ENCODE data around the gene PLA2G12A. TPM values are rescaled to one million over a fixed set of nuclear protein-coding genes. Genes with fewer than 3 reads are reported as not detected.

Gene PLA2G12A
- total RNA-seq (2013; cell fraction: nucleolus; rRNA removed) = 11.8 and 12.3 TPM in 2 replicates
- 6.7 and 7.6 TPM in 2 replicates for total RNA-seq (2014; rRNA removed)
- total RNA-seq (2014; rRNA removed; fragmentation: Illumina TruSeq; extraction: Trizol) = 14.6 and 18.7 TPM in 2 replicates
- 16.5 and 18.4 TPM in 2 replicates for total RNA-seq (2021)
- 29.2 TPM for polyA plus RNA-seq (2011; ENCODE audit: low read depth)
- polyA plus RNA-seq (2011; rRNA removed) = 30.9 and 36.8 TPM in 2 replicates
- polyA plus RNA-seq (2011; cell fraction: cytosol; rRNA removed) = 8.4 and 29.9 TPM in 2 replicates
- 6.1 and 8.6 TPM in 2 replicates for polyA plus RNA-seq (2011; cell fraction: nucleus; rRNA removed)
- 11.9 and 12.1 TPM in 2 replicates for polyA plus RNA-seq (2012)
- polyA plus RNA-seq (2014; fragmentation: Illumina TruSeq; extraction: Trizol) = 8.5 and 12.3 TPM in 2 replicates
- 1 to 10 TPM; 3.7 to 6.2 TPM for polyA plus RNA-seq (2014; fragmentation: Nextera tagmentation; extraction: Ambion mirVana)
- 9.7 and 14.5 TPM in 2 replicates for polyA plus RNA-seq (2014; rRNA removed)
- polyA plus RNA-seq (2016; fragmentation: Nextera tagmentation; extraction: Ambion mirVana) = 10 to 100 TPM; 34.4 to 35.7 TPM
- polyA minus RNA-seq (2011; rRNA and poly(A)+ RNA removed) = 41.7 and 56.8 TPM in 2 replicates
- polyA minus RNA-seq (2011; cell fraction: cytosol; rRNA and poly(A)+ RNA removed) = 4.1 and 28.6 TPM in 2 replicates
- 4.0 and 7.2 TPM in 2 replicates for polyA minus RNA-seq (2011; cell fraction: nucleus; rRNA and poly(A)+ RNA removed)
- percentile 62 among the genes with signal in this experiment for Bru-seq, nascent RNA
- BruChase-seq, experiment 1, labeled RNA remaining after a 6-hour chase = percentile 81 among the genes with signal in this experiment
- percentile 70 among the genes with signal in this experiment for BruChase-seq, experiment 2, labeled RNA remaining after a 2-hour chase
- long read RNA-seq, experiment 1, full-length matches to known transcripts = 16 of 17 reads
- long read RNA-seq, experiment 1, partial matches to known transcripts = 0 of 17 reads
- long read RNA-seq, experiment 1, other reads (novel, unspliced or antisense) = 1 of 17 reads
- long read RNA-seq, experiment 2, full-length matches to known transcripts = 22 of 23 reads
- long read RNA-seq, experiment 2, partial matches to known transcripts = 0 of 23 reads
- long read RNA-seq, experiment 2, other reads (novel, unspliced or antisense) = 1 of 23 reads

DNA sequence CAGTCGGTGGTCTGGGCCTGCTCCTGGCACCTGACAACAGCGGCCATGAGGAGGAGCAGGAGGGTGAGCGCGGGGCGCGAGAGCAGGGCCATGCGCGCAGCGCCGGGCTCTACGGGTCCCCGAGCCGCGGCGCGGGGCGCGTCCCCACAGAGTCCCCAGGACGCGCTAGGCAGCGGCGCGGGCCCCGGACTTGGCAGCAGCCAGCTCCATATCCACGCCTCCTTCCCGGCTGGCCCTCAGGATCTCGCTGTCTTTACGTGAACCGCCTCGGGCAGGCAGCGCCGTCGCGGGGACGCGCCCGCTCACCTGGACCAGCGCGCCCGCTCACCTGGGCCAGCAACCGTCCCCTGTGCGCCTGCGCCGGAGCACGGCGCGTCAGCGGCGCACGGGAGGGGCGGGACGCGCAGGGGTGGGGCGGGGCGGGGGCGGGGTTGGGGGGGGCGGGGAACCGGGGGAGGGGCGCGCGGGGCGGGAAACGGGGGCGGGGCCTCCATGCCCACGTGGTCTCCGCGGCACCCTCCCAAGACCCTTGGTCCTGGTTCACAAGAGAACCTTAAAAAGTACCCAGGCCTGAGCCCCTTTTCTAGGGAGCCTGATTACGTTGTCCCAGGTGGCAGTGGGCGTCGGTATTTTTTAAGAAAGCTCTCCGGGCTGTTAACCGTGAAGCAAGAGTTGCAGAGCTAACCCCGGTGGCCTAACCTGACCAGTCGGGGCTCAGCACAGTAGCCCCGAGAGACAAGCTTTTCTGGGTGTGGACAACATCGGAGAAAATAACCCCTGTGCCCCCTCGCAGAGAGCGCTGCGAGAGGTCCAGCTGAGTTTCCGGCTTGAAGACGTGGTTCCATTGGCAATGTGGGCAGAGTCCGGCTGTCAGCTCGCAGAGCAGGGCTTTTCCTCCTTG lies at the start of gene PLA2G12A:
Gene PLA2G12A, minus strand, starts transcription at position 353 of the 901 bp plus-strand sequence. Its CDS starts 261 bp downstream, at position 92.
- H3K4me3 ChIP-seq = peak within 1 kb of the TSS; percentile 91
- H3K79me2 ChIP-seq (ENCODE audit: control insufficient read depth, insufficient read depth, low read length) = peaks cover 5% of the 10 kb centered on the region
- ATAC-seq = peak; percentile 93
- ChIA-PET POLR2A (interaction anchor here (0.6 to 2.1 kb wide), 6 partner anchors 26 to 448 kb away, joined by 3 to 13 read pairs (median 8); partner anchors contain the start of genes CASP6, GAR1 and MCUB), SMC1A (ENCODE audit: uncharacterized antibody, unreplicated experiment) (interaction anchor here (0.9 to 2.7 kb wide), 8 partner anchors 11 to 303 kb away, joined by 3 to 27 read pairs (median 6); partner anchors contain the start of genes CASP6 and MCUB), RAD21 (ENCODE audit: unreplicated experiment) (interaction anchor here (0.7 to 1.4 kb wide), 7 partner anchors 17 to 303 kb away, joined by 3 to 6 read pairs (median 4); partner anchors contain the start of genes CASP6, CFI and MCUB), CTCF (interaction anchor here (0.7 to 1.7 kb wide), 6 partner anchors 27 to 297 kb away, joined by 3 to 7 read pairs (median 5); partner anchors contain the start of gene CASP6)
- no peaks in the 10 kb centered on the region for H3K9me3 ChIP-seq (replicated peaks; ENCODE audit: control insufficient read depth, insufficient read depth, low read length)
- peak within 1 kb of the TSS; percentile 87 for H3K9ac ChIP-seq (ENCODE audit: control insufficient read depth, insufficient read depth, low read length)
- in situ Hi-C loops (cut with MboI) = no loop called here
- intact Hi-C loops (cut with micrococcal nuclease; ENCODE audit: unreplicated experiment) = loop anchor here (2.0 kb wide), 1 partner anchor 85 kb away; the partner anchor contains the start of gene GAR1
- WGBS (ENCODE audit: insufficient coverage, insufficient replicate concordance, low lambda C conversion rate, missing lambda C conversion rate) = 1% methylated on average over 57 of the region's 83 CpGs
- H3K27me3 ChIP-seq (replicated peaks in 1 of 2; ENCODE audit: control insufficient read depth in 2 of 2, insufficient read depth in 2 of 2, low read length in 1 of 2) = no peaks in the 10 kb centered on the region
- no peaks in the 10 kb centered on the region for H4K20me1 ChIP-seq (ENCODE audit: control insufficient read depth, insufficient read depth)
- H3K4me2 ChIP-seq (ENCODE audit: control insufficient read depth, insufficient read depth) = peak within 1 kb of the TSS; percentile 99
- BruUV-seq (replicated peaks) = no TSS peak
- no peaks in the 10 kb centered on the region for H3K36me3 ChIP-seq (ENCODE audit: control insufficient read depth in 2 of 2, insufficient read depth in 2 of 2, low read length in 1 of 2)
- no peak for FAIRE-seq
- H2AFZ ChIP-seq (ENCODE audit: control insufficient read depth, low read depth, low read length) = peak within 1 kb of the TSS; percentile 99
- DNase-seq (ENCODE audit: low read depth, low spot score) = peak; percentile 16
- peak within 1 kb of the TSS; percentile 64 for H3K27ac ChIP-seq (ENCODE audit: control insufficient read depth, insufficient read depth)
- no peaks in the 10 kb centered on the region for H3K4me1 ChIP-seq (ENCODE audit: control insufficient read depth, insufficient read depth, low read length)
- TF ChIP-seq, protein P1, sequence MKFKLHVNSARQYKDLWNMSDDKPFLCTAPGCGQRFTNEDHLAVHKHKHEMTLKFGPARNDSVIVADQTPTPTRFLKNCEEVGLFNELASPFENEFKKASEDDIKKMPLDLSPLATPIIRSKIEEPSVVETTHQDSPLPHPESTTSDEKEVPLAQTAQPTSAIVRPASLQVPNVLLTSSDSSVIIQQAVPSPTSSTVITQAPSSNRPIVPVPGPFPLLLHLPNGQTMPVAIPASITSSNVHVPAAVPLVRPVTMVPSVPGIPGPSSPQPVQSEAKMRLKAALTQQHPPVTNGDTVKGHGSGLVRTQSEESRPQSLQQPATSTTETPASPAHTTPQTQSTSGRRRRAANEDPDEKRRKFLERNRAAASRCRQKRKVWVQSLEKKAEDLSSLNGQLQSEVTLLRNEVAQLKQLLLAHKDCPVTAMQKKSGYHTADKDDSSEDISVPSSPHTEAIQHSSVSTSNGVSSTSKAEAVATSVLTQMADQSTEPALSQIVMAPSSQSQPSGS (IDR thresholded peaks at IDR 0.05; ENCODE audit: low read length) = no peak
- TF ChIP-seq EED (IDR thresholded peaks at IDR 0.05; ENCODE audit: low read depth) (no peak), CBX3 (IDR thresholded peaks at IDR 0.05; ENCODE audit: borderline replicate concordance, low read depth) (no peak), CHD2 (IDR thresholded peaks at IDR 0.05; ENCODE audit: borderline replicate concordance, low read depth, low read length) (0 out of 2 replicates have a peak, but pooled peaks have one; percentile 28), PAX5 (IDR thresholded peaks at IDR 0.05; ENCODE audit: borderline replicate concordance, low read depth, low read length) (no peak), GATAD2B (conservative IDR thresholded peaks at IDR 0.05; ENCODE audit: low read depth) (peak; percentile 43; the same call in 1 of the 2 replicates), NRF1 (conservative IDR thresholded peaks at IDR 0.05; ENCODE audit: low read depth, low read length) (peak; percentile 65), BHLHE40 (IDR thresholded peaks at IDR 0.05; ENCODE audit: borderline replicate concordance in 1 of 2, low read depth in 2 of 2, low read length in 1 of 2) (peak; percentile 42 to 83; a peak in 3 of 4 replicates), IKZF2 (IDR thresholded peaks at IDR 0.05) (0 out of 4 replicates have a peak, but pooled peaks of 1 of the 2 experiments have one; percentile 27), RB1 (IDR thresholded peaks at IDR 0.05; ENCODE audit: borderline replicate concordance) (peak; percentile 74; the same call in 1 of the 2 replicates)
- TF ChIP-seq, protein P2, sequence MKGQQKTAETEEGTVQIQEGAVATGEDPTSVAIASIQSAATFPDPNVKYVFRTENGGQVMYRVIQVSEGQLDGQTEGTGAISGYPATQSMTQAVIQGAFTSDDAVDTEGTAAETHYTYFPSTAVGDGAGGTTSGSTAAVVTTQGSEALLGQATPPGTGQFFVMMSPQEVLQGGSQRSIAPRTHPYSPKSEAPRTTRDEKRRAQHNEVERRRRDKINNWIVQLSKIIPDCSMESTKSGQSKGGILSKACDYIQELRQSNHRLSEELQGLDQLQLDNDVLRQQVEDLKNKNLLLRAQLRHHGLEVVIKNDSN (IDR thresholded peaks at IDR 0.05; ENCODE audit: borderline replicate concordance, extremely low read length, insufficient read depth, low read depth, low read length) = peak; percentile 76
- TF ChIP-seq, protein P3, sequence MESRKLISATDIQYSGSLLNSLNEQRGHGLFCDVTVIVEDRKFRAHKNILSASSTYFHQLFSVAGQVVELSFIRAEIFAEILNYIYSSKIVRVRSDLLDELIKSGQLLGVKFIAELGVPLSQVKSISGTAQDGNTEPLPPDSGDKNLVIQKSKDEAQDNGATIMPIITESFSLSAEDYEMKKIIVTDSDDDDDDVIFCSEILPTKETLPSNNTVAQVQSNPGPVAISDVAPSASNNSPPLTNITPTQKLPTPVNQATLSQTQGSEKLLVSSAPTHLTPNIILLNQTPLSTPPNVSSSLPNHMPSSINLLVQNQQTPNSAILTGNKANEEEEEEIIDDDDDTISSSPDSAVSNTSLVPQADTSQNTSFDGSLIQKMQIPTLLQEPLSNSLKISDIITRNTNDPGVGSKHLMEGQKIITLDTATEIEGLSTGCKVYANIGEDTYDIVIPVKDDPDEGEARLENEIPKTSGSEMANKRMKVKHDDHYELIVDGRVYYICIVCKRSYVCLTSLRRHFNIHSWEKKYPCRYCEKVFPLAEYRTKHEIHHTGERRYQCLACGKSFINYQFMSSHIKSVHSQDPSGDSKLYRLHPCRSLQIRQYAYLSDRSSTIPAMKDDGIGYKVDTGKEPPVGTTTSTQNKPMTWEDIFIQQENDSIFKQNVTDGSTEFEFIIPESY (IDR thresholded peaks at IDR 0.05) = 0 out of 2 replicates have a peak, but pooled peaks have one; percentile 29
